ENCODE measurements around the gene SMC3. TPM values are rescaled to one million over a fixed set of nuclear protein-coding genes. Genes with fewer than 3 reads are reported as not detected.

The SMC3 gene
- total RNA-seq, 1 donor from 2014 or later = 87.8 TPM

GRCh38 chr10:110546499-110547110 is 20.9 kb upstream of the SMC3 start:
- Mint-ChIP-seq H3K4me3 (no peak overlapping the region), H3K27ac (ENCODE audit: unreplicated experiment) (no peak overlapping the region), H3K27me3 (ENCODE audit: low read depth) (peaks cover 28% of the 10 kb centered on the region), H3K36me3 (ENCODE audit: low read depth) (no peaks in the 10 kb centered on the region), H3K9me3 (no peaks in the 10 kb centered on the region), H3K4me1 (peaks cover 11% of the 10 kb centered on the region)
- no peak for DNase-seq (ENCODE audit: low read depth, low spot score)
- no peak for TF ChIP-seq CTCF (conservative IDR thresholded peaks at IDR 0.05)

GRCh38 chr10:110547139-110547761 is 20.2 kb upstream of the SMC3 start:
- Mint-ChIP-seq H3K4me1 (peaks cover 11% of the 10 kb centered on the region), H3K36me3 (ENCODE audit: low read depth) (no peaks in the 10 kb centered on the region), H3K27ac (ENCODE audit: unreplicated experiment) (no peak overlapping the region), H3K4me3 (no peak overlapping the region), H3K9me3 (no peaks in the 10 kb centered on the region), H3K27me3 (ENCODE audit: low read depth) (peaks cover 33% of the 10 kb centered on the region)
- peak; percentile 87 for TF ChIP-seq CTCF (conservative IDR thresholded peaks at IDR 0.05)
- DNase-seq (ENCODE audit: low read depth, low spot score) = no peak

GRCh38 chr10:110548002-110548401 is 19.5 kb upstream of the SMC3 start:
- Mint-ChIP-seq H3K27me3 (ENCODE audit: low read depth) (peaks cover 33% of the 10 kb centered on the region), H3K4me1 (peaks cover 11% of the 10 kb centered on the region), H3K36me3 (ENCODE audit: low read depth) (no peaks in the 10 kb centered on the region), H3K9me3 (no peaks in the 10 kb centered on the region), H3K27ac (ENCODE audit: unreplicated experiment) (no peak overlapping the region), H3K4me3 (no peak overlapping the region)
- DNase-seq (ENCODE audit: low read depth, low spot score) = no peak
- TF ChIP-seq CTCF (conservative IDR thresholded peaks at IDR 0.05) = no peak

GRCh38 chr10:110549211-110549610 is 18.3 kb upstream of the SMC3 start:
- no peaks in the 10 kb centered on the region for H3K36me3 Mint-ChIP-seq (ENCODE audit: low read depth)
- H3K4me3 Mint-ChIP-seq = no peak overlapping the region
- no peak overlapping the region for H3K27ac Mint-ChIP-seq (ENCODE audit: unreplicated experiment)
- no peak for DNase-seq (ENCODE audit: low read depth, low spot score)
- TF ChIP-seq CTCF (conservative IDR thresholded peaks at IDR 0.05) = no peak
- peaks cover 15% of the 10 kb centered on the region for H3K4me1 Mint-ChIP-seq
- no peaks in the 10 kb centered on the region for H3K9me3 Mint-ChIP-seq
- peaks cover 33% of the 10 kb centered on the region for H3K27me3 Mint-ChIP-seq (ENCODE audit: low read depth)

- H3K4me3 Mint-ChIP-seq = no peak overlapping the region
- TF ChIP-seq CTCF (conservative IDR thresholded peaks at IDR 0.05) = no peak
- DNase-seq (ENCODE audit: low read depth, low spot score) = no peak
- no peaks in the 10 kb centered on the region for H3K36me3 Mint-ChIP-seq (ENCODE audit: low read depth)
- H3K27ac Mint-ChIP-seq (ENCODE audit: unreplicated experiment) = no peak overlapping the region
- peaks cover 26% of the 10 kb centered on the region for H3K27me3 Mint-ChIP-seq (ENCODE audit: low read depth)
- no peaks in the 10 kb centered on the region for H3K9me3 Mint-ChIP-seq
- H3K4me1 Mint-ChIP-seq = peaks cover 7% of the 10 kb centered on the region
Observed at GRCh38 chr10:110553905-110554304, 13.6 kb upstream of the SMC3 start.
